HG02588 (cell line): ENCODE measurements around the gene MATN3.

ENCODE experiments used
- ATAC-seq: cut with Tn5 transposase; IDR thresholded peaks from one replicate; pipeline ENCODE4 v1.9.1; 2021; ENCODE audit warnings: mild to moderate bottlenecking, moderate library complexity; ENCODE audit not compliant: unreplicated experiment

The MATN3 gene

DNA sequence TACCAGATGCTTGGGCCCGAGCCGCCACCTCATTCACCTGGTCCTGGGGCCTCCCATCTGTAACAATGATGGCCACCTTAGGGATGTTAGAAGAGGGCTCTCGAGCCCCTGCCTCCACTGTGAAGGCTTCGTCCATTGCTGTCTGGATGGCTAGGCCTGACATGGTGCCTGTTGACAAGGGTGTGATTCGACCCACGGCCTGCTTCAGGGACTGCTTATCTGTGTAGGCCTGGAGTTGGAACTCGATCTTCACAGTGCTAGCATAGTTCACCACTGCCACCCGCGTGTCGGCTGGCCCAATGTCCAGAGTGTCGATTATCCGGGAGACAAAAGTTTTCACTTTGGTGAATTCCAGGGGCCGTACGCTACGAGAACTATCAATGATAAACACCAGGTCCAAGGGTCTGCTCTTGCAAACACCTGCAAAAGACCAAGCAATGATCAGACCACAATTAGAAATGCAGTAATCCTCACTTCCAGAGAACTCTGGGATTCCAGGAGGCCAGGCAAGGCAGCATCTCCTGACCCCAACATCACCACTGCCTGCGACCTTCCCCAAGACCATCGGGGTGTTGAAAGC, 6.5 kb downstream of the MATN3 start:
- no peak for ATAC-seq

DNA sequence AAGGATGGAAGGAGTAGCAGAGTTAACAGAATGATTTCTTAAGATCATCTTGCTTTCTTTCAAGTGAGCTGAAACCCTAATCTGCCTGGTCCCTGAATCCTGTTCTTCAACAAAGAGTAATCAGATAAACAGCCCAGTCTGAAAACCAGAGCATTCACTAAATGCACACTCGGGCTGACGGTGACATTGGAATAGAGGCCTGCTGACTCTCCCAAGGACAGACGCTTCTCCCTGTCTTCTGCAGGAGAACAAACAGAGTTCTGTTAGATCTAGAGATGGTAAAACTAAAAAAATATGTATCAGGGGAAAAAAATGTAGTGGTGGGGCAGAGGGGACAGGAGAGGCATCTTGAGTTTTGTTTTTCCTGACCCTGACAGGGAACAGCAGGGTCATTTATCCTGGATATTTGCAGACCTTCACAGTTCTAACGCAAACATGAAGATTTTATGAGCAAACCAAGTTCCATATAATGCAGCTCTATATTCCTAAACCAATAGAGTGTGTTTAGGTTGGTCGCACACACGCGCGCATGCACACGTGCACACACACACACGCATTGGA, 7.3 kb downstream of the MATN3 start:
- ATAC-seq: no peak

DNA sequence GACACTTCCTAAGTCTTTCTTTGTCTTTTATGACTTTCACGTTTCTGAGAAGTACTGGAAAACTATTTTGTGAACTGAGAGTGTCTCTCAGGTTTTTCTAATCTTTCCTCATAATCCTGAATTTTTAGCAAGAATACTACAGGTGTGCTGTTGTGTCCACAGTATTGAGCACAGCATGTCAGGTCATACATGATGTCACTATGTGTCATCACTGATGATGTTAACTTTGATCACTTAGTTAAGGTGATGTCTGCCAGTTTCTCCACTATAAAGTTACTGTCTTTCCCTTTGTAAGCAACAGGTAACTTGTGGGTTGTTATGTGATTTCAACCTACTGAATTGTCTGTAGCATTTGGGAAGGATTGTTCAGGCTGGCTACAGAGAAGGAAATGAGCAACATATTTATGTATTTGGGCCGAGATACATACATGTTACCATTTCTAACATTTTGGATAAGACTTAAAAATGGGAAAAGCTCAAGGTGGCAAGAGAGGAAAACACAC, 11.1 kb downstream of the MATN3 start:
- no peak for ATAC-seq

DNA sequence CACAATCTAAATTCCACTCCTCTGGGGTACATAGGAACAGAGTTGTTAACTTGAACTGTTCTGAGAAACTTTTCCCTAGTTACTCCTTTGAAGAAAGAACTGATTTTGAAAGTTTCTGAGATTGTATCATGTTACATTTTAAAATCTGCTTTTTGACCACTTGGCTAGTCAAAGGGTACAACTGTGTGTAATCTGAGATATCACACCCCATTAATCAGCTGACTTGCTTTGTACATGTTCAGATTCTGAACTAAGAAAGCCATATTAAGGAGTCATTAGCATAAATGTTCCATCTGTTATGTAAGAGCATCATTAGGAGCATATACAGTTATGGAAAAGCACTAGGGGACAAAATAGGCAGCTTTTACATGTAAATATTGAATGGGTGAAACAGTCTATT, 18.7 kb downstream of the MATN3 start:
- ATAC-seq: no peak

DNA sequence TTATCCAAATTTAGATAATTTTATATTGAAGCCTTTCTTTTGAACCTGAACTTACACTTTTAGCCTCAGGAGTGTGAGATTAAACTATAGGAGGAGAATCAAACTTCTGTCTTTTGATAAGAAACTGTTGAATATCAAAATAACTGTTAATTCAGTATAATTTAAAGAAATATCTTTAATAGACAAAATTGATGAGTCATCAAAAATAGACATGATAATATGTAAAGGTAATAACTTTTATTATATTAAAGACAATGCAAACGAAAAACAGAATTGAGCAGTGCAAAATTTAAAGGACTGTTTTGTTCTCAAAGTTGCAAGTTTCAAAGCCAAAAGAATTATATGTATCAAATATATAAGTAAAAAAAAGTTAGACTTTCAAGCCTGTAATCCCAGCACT, 20.6 kb downstream of the MATN3 start:
- no peak for ATAC-seq

DNA sequence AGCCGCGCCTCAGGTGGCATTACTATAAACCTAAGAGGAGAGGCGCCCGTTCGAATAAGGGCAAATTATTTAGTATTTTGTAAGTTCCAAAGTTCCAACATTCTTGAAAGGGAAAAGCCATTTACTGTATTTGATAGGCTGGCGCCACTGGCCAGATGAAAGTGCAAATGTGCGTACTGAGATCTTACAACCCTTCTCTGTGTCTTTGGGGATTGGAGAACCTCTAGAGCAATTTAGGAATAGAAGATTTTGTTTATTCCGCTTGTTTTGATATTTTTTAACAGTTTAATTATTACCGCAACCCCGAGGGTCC, 22.1 kb downstream of the MATN3 start:
- ATAC-seq: no peak

DNA sequence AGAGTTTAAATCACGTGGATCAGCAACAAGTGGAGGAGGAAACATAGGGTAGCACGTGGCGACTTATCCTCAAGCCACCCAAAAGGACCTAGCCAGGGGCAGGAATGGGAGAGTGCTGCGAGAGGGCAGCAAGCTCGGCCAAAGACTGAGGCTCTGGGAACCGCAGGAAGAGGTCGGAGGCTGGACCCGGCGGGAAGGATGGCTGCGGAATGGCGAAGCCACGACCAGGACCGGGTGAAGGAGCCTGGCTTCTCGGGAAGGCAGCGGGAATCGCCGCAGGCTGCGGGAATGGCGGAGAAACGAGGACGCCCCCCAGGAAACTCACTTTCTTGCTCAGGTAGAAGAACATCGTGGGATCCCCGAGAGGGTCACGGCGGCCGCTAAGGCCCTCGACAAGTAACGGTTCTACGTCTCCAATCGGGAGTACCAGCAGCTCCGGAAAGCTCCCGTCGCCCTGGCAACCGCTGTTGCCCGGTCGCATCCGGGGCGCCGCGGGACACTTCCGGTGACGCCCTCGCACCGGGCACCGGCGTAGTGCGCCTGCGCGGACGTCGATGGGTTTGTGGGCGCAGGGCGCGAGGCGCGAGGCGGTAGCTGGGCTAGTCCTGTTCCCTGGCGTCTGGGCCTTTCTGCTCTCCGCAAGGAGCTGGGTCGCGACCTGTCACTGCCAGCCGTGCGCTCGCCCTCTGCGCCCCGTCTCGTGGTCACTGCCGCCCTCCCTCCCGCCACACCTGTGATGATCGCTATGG, 22.6 kb downstream of the MATN3 start, which contains the start of gene WDR35:
Gene WDR35 (minus strand): TSS at position 439 of the 749 bp plus-strand sequence. CDS start 90 bp downstream, at position 349.
- peak; percentile 96 for ATAC-seq

DNA sequence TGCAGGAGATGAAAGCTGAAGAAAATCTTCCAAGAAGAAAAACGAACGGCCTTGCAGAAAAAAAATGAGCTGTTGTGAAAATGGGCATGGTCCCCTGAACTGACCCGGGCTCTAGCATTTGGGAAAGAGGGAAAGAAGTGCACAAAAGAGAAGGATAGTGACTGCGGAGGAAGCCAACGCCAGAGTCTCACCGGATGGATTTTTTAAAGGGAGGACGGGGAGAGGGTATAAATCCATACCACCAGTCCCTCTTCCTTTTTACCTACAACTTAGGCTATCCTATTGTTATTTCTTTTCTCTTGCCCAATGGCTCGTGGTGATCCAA, 23.2 kb downstream of the MATN3 start:
- ATAC-seq: no peak

DNA sequence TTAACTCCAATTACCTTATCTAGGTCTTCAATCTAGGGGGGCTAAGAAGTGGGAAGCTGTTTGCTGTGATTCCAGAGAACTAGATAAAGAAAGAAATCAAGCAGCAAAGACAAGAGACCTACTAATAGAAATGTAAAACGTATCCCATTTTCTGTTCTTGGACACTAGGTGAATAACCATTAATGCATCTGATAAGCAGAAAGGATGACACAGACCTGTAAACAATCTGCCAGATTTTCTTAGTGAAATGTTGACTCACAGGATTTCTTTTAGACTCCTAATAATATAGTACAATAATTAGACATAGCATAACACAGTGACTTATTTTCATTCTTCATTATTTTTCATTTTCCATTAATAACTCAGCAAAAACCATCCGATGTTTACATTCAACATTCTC, 23.9 kb downstream of the MATN3 start:
- ATAC-seq: no peak

DNA sequence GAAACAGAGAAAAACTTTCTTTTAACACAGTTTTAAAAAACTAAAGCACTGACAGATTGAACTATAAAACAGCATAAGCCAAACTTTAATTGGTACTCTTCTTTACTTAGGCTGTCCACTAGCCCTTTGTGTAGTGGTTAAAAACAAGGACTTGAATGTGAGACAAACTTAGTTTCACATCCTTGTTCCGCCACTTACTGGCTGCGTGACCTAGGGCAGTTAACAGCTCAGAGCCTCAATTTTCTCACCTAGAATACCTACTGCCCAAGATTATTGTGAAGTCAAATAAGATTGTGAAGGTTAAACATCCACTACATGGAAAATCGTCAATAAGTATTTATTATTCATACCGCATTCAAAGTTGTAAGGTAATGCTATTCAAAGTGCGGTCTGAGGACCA, 24.5 kb downstream of the MATN3 start:
- ATAC-seq: peak; percentile 65

DNA sequence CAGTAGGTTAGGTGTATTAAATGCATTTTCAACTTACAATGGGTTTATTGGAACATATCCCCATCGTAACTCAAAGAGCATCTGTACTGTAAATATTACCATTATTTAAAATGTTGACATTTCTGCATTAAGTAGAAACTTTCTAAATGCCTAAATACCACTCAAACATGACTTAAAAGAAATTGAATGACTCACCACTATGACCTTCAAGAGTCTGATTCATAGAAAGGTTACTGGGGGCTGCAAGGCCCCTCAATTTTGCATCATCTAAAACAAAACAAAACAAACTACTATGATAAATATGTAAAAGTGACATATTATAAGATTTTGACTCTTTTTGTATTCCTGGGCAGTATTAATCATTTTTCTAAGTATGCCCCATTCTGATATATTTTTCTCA, 30.2 kb downstream of the MATN3 start:
- no peak for ATAC-seq

DNA sequence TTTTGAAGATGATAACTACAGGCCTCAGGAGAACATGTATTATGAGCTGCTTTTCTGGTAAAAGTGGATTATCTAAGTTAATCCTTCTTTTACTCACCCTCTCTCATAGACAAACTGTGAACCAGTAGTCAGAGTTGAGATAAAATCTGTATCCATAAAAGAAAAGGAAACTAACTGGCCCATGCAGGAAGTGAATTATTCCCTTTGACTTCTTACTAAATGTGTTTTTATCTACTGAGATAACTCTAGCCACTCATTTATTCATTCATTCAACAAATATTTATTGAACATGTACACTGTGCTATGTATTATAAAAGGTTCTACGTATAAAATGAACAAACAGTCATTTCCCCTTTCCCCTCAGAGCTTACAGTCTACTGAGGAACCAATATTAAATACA, 32.5 kb downstream of the MATN3 start:
- ATAC-seq: no peak

DNA sequence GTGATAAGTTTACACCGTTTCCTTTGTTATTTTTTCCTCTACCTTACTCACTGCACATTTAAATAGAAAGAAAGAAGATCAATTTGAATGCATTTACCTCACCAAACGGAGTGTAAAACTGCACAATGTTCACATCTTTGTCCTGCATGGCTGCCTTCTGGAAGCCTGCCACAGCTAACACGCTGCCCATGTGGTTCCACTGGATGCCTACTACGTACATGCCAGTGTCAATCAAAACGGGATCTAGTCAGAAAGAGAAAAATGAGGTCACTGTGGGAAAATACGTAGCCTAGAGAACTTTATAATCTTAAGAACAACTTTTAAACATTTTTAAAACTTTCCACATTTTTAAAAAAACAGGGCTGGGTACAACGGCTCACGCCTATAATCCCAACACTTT, 39.0 kb downstream of the MATN3 start:
- ATAC-seq: no peak

DNA sequence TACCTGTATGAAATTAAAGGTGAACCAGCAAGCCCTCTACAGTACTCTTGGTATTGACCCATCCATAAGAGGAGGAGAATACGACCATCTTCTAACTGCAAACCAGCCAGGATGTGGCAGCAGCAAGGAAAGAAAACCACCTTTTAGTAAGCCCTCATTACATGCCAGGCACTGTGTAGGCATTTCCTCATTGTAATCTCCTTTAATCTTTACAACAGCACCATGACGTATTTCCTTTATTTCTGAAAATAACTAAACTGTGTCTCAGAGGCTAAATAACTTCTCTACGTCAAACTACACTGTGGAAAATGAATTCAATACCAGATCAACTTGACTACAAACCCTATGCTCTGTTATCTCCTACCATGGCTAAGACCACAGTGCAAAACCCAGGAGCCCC, 40.8 kb downstream of the MATN3 start:
- no peak for ATAC-seq

DNA sequence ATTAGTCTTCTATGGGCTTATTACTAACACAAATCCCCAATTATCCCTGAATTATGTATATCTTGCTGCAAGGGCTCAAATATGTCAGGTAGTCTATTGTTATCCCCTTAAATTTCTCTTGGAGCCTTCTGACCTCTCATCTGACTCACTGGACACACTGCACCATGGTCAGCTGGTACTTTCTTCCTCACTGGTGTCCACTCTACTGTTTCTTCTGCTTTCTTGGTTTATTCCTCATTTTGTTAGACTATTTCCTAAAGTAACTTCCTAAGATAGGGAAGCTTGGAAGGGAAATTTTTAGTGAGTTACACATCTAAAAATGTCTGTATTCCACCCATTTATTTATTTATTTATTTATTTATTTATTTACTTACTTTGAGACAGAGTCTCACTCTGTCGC, 49.1 kb downstream of the MATN3 start:
- no peak for ATAC-seq

DNA sequence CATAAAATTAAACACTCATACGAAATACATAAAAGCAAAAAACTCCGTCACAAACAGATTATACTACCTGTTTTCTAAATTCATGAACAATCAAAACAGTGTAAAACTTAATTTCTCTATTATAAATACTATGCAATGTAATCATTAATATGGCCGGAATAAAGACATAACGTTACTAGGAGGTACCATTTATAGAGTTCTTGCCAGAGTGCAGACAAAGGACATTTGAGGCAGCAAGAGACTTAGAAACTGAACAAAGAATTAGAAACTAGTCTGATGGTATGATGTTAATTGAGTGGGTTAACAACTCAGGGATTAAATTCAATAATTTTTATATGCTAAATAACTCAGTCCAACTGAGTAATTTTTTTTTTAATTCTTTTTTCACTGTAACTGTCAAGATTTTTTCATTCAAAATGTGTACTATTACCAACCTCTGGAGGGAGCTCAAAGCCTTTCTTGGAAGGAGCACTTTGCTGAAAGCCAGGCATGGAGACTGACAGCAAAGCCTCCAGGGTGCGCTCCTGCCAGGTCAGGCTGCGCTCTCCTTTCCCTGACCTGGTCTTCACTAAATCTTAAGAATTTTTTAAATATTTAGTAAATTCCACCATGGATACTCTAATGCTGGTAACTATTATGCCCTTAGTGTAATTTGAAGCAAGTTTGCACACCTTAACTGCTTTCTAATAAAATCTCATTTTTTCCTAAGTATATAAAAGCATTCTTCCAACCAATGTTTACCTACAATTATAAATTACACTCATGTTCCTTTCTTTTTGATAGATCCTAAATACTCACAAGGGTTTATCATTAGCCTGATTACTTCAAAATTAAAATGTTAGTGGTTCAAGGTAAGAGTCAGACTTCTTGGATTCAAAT, 56.7 kb downstream of the MATN3 start:
- ATAC-seq: no peak

DNA sequence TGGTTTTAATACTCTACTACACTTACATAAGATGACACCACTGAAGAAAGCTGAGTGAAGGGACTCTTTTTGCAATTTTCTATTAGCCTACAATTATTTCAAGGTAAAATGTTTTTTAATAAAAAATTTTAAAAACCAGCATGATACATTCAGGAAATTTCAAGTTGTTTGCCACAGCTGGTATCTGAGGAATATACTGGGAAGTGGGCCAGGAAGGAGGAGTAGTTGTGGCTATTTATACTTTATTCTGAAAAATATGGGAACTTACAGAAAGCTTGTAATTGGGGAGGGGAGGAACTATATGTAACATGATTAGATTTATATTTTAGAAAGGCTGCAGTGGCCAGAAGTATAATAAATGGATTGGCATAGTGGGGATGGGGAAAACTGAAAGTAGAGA, 63.4 kb downstream of the MATN3 start:
- ATAC-seq: no peak

DNA sequence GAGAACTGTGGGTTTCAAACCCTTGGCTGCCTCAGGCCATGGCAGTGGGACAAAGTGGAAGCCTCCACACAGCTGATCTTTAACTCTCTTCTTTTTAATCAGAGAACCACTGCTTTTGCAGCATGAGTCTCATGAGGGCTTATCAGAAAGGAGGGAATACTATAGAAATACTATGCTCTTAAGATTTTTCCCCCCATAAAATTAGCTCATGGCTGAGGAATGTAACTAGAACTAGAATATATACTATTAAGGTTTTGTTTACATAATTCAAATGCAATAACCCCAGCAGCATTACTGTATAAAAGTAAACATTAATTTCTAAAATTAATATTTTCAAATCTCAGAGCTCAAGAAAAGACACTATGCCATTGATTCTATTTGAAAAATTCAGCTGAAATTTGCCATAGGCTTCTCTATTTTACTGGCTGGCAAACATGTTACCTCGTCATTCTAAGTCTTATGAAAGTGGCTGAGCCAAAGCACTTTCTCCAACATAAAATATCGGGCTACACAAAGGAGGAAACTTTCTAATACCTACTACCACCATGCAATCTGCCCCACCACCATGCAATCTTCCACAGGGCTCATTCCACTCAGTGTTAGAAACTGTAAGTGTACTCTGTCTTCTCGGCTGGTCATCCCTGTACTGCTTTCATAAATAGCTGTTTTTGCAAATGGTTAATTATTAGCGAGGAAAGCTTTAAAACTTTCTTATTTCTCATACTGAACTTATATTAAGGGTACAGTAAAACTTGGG, 65.1 kb downstream of the MATN3 start:
- ATAC-seq: no peak

DNA sequence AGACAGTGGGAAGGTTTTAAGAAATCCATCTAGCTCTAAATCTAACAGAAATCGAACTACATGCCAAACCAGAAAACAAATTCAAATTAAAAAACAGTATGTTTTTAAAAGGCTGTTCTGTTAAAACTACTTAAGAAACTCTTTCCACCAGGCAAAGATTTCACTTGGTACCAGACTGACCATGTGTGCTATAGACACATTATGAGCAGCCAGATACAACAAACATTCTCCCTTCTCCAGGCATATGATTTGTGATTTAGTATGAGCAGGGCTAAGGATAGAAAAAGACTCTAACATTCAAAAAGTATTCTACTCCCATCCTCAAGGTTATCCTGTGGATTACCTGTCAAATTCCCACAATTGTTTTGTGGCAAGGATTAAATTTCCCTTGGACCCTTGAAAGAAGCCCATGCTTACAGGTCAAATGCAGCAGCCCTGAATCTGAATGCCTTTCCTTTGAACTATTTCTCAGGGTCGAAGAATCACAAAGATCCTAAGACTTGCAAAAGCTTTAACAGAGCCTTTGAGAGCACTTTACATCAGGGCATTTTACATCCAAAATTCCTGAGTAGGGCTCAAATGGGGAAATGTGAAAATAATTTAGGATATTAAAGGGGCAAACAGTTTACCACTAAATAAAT, 68.1 kb downstream of the MATN3 start:
- ATAC-seq: no peak

DNA sequence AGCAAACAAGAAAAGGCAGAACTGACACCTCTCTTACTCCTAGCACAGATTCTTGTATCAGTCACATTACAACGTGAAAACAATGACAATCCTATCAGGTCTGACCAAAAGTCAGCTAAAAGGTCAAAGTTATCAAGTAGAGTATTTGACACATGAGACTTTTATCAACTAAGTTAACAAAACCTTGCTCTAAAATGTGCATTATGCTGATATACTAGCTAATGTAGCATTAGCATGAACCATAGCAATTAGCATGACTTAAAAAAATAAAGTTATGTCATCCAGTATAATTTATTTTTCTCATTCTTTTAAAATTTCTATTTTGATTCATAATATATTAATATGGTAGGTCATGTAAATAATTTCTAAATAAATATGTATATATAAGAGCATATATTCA, 69.3 kb downstream of the MATN3 start:
- ATAC-seq: no peak
